DMS79 (cell line): ENCODE data around the gene FOXP3.
A peak's percentile ranks its signal among the peaks of the same experiment; 100 is the strongest.

Experiments used
- DNase-seq: peaks from one replicate; lab custom pipeline; 2025; lab: John Stamatoyannopoulos, UW

The FOXP3 gene

GRCh38 chrX:49273181-49273727 is 8.7 kb upstream of the FOXP3 start:
- DNase-seq: no peak

DNA sequence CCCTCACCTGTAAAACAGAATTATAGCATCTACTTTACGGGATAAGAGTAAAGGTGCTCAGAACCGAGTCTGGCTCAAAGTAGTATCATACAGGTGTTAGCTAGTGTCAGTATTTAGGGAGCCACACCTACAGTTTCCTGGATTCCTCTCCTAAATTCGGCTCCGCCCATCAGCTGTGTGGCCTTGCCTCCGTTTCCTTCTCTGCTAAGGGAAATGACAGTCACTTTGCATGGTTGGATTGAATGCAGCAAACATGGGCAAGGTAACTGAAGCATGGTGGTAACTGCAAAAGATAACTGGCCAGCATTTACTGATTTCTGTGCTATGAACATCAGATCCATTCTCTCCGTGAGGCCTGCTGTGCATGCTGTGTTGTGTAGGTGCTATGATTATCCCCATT is 7.9 kb upstream of the FOXP3 start:
- no peak for DNase-seq

DNA sequence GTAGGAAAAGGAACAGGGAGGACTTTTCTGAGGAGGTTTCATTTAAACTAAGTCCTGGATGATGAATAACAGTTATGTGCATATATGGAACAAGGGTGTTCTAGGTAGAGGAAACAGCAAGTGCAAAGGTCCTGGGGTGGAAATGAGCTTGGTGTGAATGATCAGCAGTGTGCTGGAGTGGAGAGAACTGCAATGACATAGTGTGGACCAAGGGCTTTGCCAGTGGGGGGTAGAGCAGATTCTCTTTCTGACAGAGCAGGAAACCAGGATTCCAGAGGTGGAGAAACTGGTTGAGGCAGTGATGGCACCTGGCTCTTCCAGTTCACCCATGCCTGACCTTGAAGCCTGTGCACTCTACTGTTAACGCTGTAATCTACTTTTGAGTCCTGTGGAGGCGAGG is 6.8 kb upstream of the FOXP3 start:
- DNase-seq: no peak

GRCh38 chrX:49270249-49270921 is 5.9 kb upstream of the FOXP3 start:
- no peak for DNase-seq

- no peak for DNase-seq
These were observed 5.3 kb upstream of the FOXP3 start, which contains the start of gene PPP1R3F for GRCh38 chrX:49269767-49270248. Gene PPP1R3F, plus strand, starts transcription at chrX:49269793. Its CDS starts 77 bp downstream, at chrX:49269870.

DNA sequence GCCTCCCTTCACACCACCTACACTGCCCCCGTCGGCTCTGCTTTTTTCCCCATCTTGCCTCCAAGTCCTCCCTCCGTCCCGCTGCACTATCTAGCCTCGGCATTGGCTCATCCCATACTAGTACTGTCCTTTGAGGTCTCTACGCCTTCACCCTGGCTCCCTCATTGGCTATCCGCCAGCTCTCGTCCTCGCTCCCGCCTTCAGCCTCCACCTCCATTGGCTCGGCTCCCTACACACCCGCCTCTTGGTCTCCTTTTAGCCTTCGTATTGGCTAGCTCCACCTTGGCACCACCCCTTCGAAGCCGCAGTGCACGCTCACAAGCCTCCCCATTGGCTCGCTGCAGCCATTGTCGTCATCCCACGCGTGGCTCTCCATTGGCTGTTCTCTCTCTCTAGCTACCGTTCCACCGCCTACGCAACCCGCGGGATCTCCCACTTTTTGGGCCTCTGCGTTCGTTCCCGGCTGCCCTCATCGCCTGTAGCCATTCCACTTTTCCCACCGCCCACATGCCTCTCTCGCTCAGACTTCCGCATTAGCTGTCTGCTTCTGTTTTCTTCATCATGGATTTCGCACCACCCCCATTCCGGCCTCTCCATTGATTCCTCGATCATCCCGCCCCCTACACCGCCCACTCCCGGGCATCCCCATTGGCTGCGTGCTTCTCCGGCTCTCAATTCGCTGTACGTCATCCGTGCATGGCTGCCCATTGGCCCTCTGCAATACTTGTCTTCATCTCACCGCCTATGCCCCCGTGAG is 4.7 kb upstream of the FOXP3 start:
- peak; percentile 96 for DNase-seq

DNA sequence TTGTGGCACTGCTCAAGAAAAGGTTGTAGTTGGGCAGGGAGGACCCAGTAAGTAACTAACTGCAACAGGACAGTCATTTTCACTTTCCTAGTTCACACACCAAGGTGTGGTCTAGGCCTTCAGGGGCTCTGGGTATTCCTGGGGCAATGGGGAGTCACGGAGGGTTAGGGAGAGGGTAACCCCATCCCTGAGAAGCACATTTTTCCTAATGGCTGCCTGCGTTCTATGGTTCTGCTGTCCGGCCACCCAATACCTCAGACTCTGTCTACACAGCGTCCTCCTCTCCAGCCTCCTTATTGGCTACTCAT is 4.1 kb upstream of the FOXP3 start:
- no peak for DNase-seq

DNA sequence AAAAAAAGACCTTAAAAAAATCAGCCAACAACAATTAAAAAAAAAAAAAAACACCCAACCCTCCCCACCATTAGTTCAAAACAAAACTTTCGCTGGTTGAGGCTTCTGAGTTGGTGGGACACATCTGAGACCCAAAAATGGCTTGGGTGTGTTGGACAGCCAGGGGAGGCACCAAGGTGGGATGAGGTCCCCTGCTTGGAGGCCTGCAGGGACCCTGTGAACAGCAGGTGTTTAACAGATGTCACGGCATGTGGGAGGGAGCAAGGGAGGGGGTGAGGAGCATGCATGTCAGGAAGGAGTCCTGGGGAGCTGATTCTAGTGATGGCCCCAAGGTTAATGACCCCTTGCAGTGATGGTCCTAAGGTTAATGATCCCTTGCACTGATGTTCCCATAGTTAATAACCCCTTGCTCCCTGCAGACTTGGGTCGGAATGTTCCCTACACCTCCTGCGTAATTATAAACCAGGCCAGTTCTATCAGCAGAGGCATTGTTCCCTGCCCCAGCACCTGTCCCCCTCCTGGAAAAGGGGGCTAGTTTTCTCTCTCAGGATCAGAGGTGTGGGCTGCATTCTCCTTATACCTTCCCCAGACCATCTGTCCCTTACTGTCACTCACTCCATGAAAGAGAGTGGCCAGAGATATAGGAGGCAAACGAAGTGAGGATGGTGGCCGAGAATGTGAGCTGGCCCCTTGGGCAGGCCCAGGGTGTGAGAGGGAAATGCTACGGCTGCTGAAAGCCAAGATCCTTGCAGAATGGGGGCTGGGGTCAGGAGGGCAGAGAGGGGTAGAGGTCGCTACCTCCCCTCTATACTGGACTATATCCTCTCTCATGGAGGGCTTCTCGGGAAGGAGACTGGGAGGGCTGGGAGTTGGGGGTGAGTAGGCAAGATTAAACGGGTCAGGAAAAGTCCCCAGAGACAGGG is 2.3 kb upstream of the FOXP3 start:
- DNase-seq: no peak

- no peak for DNase-seq
These were observed 879 bp downstream of the FOXP3 start for GRCh38 chrX:49263631-49264030.

DNA sequence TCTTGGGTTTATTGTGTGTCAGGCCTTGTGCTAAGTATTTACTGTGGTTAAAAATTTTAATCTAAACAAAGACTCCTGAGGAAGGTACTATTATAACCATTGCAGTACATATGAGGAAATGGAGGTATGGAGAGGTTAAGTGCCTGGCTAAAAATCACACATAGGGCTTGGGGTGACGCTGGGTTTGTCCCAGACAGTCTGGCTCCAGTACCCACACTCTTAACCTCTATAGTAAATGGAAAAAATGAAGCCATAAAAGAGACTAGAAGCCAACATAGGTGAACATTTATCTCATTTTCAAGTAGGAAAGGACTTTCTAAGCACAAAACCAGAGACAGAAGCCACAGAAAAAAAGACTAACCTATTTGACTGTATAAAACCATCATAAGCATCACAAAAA is 1.9 kb downstream of the FOXP3 start:
- no peak for DNase-seq

GRCh38 chrX:49260221-49260985 is 4.1 kb downstream of the FOXP3 start:
- no peak for DNase-seq

DNA sequence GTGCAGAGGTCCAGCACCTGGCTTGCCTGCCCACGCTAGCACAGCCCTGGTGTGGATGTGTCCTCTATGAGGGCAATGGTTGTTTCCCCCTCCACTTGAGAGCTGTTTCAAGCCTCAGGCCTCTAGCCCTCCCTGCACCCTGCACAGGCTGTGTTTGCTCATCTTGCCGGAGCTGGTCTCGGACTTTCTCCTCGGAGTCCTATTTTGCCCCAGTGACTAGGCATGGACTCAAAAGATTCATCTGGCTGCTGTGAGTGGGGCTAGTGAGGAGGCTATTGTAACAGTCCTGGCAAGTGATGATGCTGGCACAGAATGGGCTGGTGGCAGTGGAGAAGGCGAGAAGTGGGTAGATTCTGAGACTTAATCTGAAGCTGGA is 5.8 kb downstream of the FOXP3 start:
- no peak for DNase-seq

DNA sequence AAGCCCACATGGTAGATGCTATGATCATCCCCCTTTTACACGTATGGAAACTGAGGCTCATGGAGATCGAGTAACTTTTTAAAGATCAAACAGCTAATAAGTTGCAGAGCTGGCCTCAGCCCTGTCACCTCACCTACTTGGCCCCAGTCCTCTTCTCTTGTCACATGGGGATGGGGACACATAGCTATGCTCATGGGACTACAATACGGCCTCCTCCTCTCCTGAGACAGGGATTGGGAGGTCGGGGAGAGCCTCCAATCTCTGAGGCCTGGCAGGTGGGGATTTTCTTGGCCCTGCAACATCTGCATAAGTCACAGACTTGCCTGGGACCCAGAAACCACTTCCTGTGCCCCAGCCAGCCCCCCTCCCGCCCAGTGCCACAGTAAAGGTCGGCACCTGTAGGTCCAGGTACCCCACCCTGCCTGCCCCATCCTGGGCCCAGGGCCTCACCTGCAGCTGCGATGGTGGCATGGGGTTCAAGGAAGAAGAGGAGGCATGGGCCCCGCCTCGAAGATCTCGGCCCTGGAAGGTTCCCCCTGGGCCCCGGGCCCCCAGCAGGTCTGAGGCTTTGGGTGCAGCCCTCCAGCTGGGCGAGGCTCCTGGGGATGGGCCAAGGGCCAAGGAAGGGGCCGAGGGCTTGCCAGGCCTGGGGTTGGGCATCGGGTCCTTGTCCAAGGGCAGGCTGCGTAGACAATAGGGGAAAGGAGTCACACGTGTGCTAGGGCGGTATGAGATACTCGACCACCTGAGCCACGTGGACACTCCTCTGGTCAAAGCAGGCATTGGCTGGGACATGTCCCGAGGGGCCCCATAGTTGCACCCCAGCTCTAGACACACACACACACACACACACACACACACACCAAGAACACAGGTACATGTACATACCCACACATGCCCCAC is 6.4 kb downstream of the FOXP3 start:
- DNase-seq: no peak

- no peak for DNase-seq
These were observed 7.3 kb downstream of the FOXP3 start for GRCh38 chrX:49257074-49257790.

DNA sequence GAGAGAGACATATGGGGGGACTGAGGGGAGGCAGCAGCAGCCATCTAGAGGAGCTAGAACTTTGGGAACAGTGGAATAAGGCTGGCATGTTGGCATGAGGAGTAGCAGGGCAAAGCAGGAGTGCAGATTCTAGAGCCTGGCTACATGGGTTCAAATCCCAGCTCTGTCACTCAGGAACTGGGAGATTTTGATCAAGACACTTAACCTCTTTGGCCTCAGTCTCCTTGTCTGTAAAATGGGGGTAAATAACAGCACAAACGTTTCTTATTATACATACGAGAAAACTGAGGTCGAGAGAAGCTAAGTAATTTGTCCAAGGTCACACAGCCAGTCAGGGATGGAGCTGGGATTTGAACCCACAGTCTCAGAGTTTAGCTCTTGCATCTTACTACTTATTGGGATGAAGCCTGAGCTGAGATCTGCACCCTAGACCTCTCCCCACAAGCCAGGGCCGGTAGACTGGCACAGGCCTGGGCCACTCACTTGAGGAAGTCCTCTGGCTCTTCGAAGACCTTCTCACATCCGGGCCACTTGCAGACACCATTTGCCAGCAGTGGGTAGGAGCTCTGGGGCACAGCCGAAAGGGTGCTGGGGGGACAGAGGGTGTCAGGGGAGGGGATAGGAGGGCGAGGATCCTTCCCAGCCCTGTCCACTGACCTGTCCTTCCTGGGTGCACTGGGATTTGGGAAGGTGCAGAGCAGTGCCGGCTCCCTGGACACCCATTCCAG is 8.1 kb downstream of the FOXP3 start:
- DNase-seq: no peak

GRCh38 chrX:49254639-49255038 is 9.9 kb downstream of the FOXP3 start:
- no peak for DNase-seq

- no peak for DNase-seq
These were observed 13.2 kb downstream of the FOXP3 start for GRCh38 chrX:49251325-49251724.

DNA sequence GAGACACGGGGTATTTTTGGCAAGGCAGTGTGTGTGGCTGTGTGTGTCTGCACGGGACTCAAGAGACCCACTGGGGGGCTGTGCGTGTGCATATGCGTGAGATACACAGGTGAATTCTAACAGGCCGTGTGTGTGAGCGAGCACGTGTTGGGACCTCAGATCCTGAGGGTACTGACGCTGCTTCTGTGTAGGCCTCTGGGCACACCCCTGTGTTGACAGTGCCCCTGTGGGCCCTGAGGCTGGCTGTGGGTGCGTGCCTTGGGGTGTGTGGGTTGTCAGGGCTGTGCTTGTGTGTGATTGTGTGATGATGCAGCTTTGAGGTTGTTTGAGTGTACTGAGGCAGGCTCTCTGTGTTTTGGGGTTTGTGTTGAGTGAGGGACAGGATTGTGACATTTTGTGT is 13.9 kb downstream of the FOXP3 start:
- no peak for DNase-seq

DNA sequence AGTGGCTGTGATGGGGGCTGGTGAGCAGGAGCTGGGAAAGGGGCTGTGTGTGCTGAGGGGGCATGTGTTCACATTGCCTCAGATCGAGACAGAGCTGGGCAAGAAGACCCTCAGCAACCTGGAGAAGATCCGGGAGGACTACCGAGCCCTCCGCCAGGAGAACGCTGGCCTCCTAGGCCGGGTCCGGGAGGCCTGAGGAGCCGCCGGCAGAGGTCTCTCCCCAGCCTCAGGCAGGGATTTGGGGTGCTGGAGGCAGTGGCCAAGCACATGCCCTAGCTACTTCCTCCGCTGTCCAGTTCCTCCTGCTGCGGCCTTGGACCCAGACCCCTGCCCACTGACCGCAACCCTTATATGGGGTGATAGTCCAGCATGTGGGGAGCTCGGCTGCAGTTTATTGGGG is 14.4 kb downstream of the FOXP3 start:
- DNase-seq: no peak
